Fibroblast of lung (primary cell): ENCODE data around the gene MEF2A.

Source experiments
- CTCF ChIP-seq, 2 donors: IDR thresholded peaks in 1 of 2; conservative IDR thresholded peaks in 1 of 2; 1 replicate in 1 of 2; 2 replicates in 1 of 2; pipeline ENCODE4 v1.5.1; 2011 to 2012; ENCODE audit warnings: low read length in 2 of 2, control low read depth in 1 of 2, inconsistent platforms in 1 of 2, low read depth in 1 of 2, mild to moderate bottlenecking in 1 of 2
- EZH2 ChIP-seq: IDR thresholded peaks from 2 replicates; pipeline ENCODE4 v1.5.1; 2012; ENCODE audit warnings: low read length, control low read depth, mild to moderate bottlenecking; ENCODE audit errors: missing control alignments

GRCh38 chr15:99630607-99631131, 64.9 kb downstream of the MEF2A start:
- no peak for TF ChIP-seq CTCF (conservative IDR thresholded peaks at IDR 0.05 in 1 of 2, IDR thresholded peaks at IDR 0.05 in 1 of 2; ENCODE audit: low read depth in 1 of 2, low read length in 2 of 2)
- TF ChIP-seq EZH2, result no peak
